ENCODE measurements around the gene CD274. TPM values are rescaled to one million over a fixed set of nuclear protein-coding genes. Genes with fewer than 3 reads are reported as not detected.

The CD274 gene
- total and polyA plus RNA-seq, 2 donors (not counting 3 experiments of a cell fraction or from before 2014, with no cell fraction given) = 25.4 to 26.8 TPM

DNA sequence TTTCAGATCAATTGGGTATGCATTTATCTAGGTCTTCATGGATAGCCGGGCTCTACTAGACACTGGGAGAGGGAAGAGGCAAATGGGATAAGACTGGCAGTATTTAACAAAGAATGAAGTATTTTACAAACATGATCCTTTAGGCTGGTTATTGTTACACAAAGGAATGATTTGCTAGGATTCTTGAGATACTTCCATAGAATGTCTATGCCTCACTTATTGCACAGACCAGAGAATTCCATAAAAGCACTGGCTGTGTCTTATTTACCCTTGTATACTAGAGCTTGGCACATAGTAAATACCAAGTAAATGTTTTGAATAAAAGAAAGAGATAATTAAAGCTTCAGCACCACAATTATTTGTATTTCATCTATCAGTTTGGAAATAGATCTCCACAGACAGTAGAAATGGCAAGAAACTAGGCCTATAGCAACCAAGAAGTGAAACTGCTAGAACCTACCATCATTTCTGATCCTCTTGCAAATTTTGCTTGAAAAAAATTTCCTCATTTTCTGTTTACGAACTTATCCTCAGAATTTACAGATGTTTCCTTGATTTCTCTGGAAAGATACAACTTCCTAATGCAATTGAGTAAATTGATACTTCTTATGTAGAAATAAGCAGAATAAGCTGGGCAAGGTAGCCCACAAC lies 63.7 kb downstream of the CD274 start:
- CTCF ChIA-PET = interaction anchor here (1.1 to 1.3 kb wide), 3 partner anchors 11 to 64 kb away, joined by 3 to 4 read pairs (median 3); partner anchors contain the start of gene CD274
- H3K79me2 ChIP-seq (ENCODE audit: control insufficient read depth, insufficient read depth, low read length) = peaks cover 26% of the 10 kb centered on the region
- TF ChIP-seq FOS (IDR thresholded peaks at IDR 0.05; ENCODE audit: borderline replicate concordance, insufficient read depth, low read length) (no peak), EZH2 (IDR thresholded peaks at IDR 0.05; ENCODE audit: borderline replicate concordance, low read depth, low read length, severe bottlenecking) (no peak), JUN (IDR thresholded peaks at IDR 0.05; ENCODE audit: borderline replicate concordance, insufficient read depth, insufficient read length, low read depth) (no peak), MYC (IDR thresholded peaks at IDR 0.05; ENCODE audit: low read depth, low read length) (no peak), POLR2AphosphoS5 (IDR thresholded peaks at IDR 0.05; ENCODE audit: insufficient read depth, low read depth, low read length) (no peak), POLR2A (IDR thresholded peaks at IDR 0.05; ENCODE audit: low read depth, low read length) (no peak), GATA2 (IDR thresholded peaks at IDR 0.05; ENCODE audit: insufficient read depth, insufficient read length, low read depth, low read length) (no peak)
- TF ChIP-seq, protein P1, sequence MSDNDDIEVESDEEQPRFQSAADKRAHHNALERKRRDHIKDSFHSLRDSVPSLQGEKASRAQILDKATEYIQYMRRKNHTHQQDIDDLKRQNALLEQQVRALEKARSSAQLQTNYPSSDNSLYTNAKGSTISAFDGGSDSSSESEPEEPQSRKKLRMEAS (IDR thresholded peaks at IDR 0.05; ENCODE audit: insufficient read depth, insufficient read length) = no peak
- TF ChIP-seq, protein P2, sequence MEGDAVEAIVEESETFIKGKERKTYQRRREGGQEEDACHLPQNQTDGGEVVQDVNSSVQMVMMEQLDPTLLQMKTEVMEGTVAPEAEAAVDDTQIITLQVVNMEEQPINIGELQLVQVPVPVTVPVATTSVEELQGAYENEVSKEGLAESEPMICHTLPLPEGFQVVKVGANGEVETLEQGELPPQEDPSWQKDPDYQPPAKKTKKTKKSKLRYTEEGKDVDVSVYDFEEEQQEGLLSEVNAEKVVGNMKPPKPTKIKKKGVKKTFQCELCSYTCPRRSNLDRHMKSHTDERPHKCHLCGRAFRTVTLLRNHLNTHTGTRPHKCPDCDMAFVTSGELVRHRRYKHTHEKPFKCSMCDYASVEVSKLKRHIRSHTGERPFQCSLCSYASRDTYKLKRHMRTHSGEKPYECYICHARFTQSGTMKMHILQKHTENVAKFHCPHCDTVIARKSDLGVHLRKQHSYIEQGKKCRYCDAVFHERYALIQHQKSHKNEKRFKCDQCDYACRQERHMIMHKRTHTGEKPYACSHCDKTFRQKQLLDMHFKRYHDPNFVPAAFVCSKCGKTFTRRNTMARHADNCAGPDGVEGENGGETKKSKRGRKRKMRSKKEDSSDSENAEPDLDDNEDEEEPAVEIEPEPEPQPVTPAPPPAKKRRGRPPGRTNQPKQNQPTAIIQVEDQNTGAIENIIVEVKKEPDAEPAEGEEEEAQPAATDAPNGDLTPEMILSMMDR (IDR thresholded peaks at IDR 0.05; ENCODE audit: extremely low read depth in 1 of 2, insufficient read depth in 1 of 2, low read depth in 1 of 2, low read length in 2 of 2) = no peak

More for the DNA sequence above, 63.7 kb downstream of the CD274 start:
- Histone ChIP-seq H3K36me3 (ENCODE audit: control insufficient read depth in 2 of 2, extremely low read depth in 1 of 2, insufficient read depth in 2 of 2, low read length in 2 of 2) (no peaks in the 10 kb centered on the region), H3K9me3 (replicated peaks; ENCODE audit: control insufficient read depth, insufficient read depth, low read length) (no peaks in the 10 kb centered on the region), H3K9ac (replicated peaks; ENCODE audit: extremely low read depth, insufficient read depth, low read length) (no peak overlapping the region), H3K4me2 (ENCODE audit: insufficient read depth, low read length) (no peak overlapping the region), H4K20me1 (replicated peaks; ENCODE audit: control insufficient read depth, extremely low read depth, insufficient read depth, low read length) (no peaks in the 10 kb centered on the region), H3K4me1 (ENCODE audit: control insufficient read depth, extremely low read depth, insufficient read depth, low read length) (peaks cover 39% of the 10 kb centered on the region), H3K9me1 (replicated peaks; ENCODE audit: control insufficient read depth, extremely low read depth, insufficient read depth, low read length) (no peaks in the 10 kb centered on the region), H2AFZ (ENCODE audit: low read depth, low read length) (no peak overlapping the region), H3K4me3 (replicated peaks in 1 of 3; ENCODE audit: insufficient read depth in 1 of 3, low read depth in 1 of 3, low read length in 3 of 3) (no peak overlapping the region), H3K27me3 (ENCODE audit: control insufficient read depth in 2 of 2, insufficient read depth in 2 of 2, low read length in 2 of 2) (no peaks in the 10 kb centered on the region), H3K27ac (ENCODE audit: insufficient read depth, low read depth, low read length) (no peak overlapping the region)
- FAIRE-seq (no peak), DNase-seq (ENCODE audit: low read depth, low spot score) (no peak)
- dilution Hi-C loops (cut with MboI; ENCODE audit: extremely low pct_ligation_motif_present, low sequenced_read_pairs) = no loop called here
- POLR2A ChIA-PET = no interaction called here
- intact Hi-C loops (cut with micrococcal nuclease) = no loop called here
- BruUV-seq (replicated peaks) = no TSS peak

Measured in endothelial cell of umbilical vein (primary cell).